Mesenchymal stem cell (in vitro differentiated cells and primary cell): ENCODE results near the gene MCL1.
A peak's percentile ranks its signal among the peaks of the same experiment; 100 is the strongest.
"Not testable (repeated sequence)": the region's sequence is repeated elsewhere in the genome, so short reads cannot be mapped to it uniquely, and the experiment has no call there.

Experiments
- DNase-seq: peaks from one replicate; pipeline ENCODE4 v3.0.0-alpha.2; 2013
- H2AFZ ChIP-seq: one replicate; pipeline ENCODE4 v1.6.1; 2013; ENCODE audit warnings: low read depth, mild to moderate bottlenecking, control low read depth, inconsistent platforms, low read length, moderate library complexity
- H2AK5ac ChIP-seq: 2 replicates; pipeline ENCODE4 v1.6.1; 2013; ENCODE audit warnings: low read length, moderate library complexity, mild to moderate bottlenecking, inconsistent platforms; ENCODE audit not compliant: severe bottlenecking
- H2BK120ac ChIP-seq: one replicate; pipeline ENCODE4 v1.6.1; 2013; ENCODE audit warnings: low read depth, mild to moderate bottlenecking, inconsistent platforms, low read length, moderate library complexity
- H2BK12ac ChIP-seq, 2 experiments: one replicate each; pipeline ENCODE4 v1.6.1; 2013; ENCODE audit warnings: inconsistent platforms in 2 of 2, low read length in 2 of 2, mild to moderate bottlenecking in 2 of 2, moderate library complexity in 2 of 2, control low read depth in 1 of 2
- H2BK15ac ChIP-seq: one replicate; pipeline ENCODE4 v1.6.1; 2013; ENCODE audit warnings: mild to moderate bottlenecking, low read depth, inconsistent platforms; ENCODE audit not compliant: poor library complexity, severe bottlenecking
- H2BK5ac ChIP-seq: 2 replicates; pipeline ENCODE4 v1.6.1; 2013; ENCODE audit warnings: low read depth, mild to moderate bottlenecking, low read length, control low read depth, inconsistent platforms; ENCODE audit not compliant: poor library complexity, severe bottlenecking
- H3K14ac ChIP-seq, 2 experiments: one replicate each; pipeline ENCODE4 v1.6.1; 2013; ENCODE audit warnings: inconsistent platforms in 2 of 2, low read length in 2 of 2, control low read depth in 1 of 2, mild to moderate bottlenecking in 1 of 2, moderate library complexity in 1 of 2
- H3K18ac ChIP-seq, 2 experiments: one replicate each; pipeline ENCODE4 v1.6.1; 2013; ENCODE audit warnings: inconsistent platforms in 2 of 2, low read length in 2 of 2, control low read depth in 1 of 2, low read depth in 1 of 2, mild to moderate bottlenecking in 1 of 2
- H3K23ac ChIP-seq, 2 experiments: one replicate each; pipeline ENCODE4 v1.6.1; 2013; ENCODE audit warnings: inconsistent platforms in 2 of 2, low read length in 2 of 2, mild to moderate bottlenecking in 2 of 2, moderate library complexity in 2 of 2, control low read depth in 1 of 2
- H3K27ac ChIP-seq: 2 replicates; pipeline ENCODE4 v1.5.1; 2013; ENCODE audit warnings: mild to moderate bottlenecking, moderate library complexity, low read length, control low read depth, inconsistent platforms; ENCODE audit not compliant: poor library complexity, severe bottlenecking
- H3K27me3 ChIP-seq, 2 experiments: 2 replicates each; pipeline versions ENCODE4 v1.6.1 to v1.7.0; 2013; ENCODE audit warnings: low read length in 2 of 2, mild to moderate bottlenecking in 2 of 2, moderate library complexity in 2 of 2, control low read depth in 1 of 2, inconsistent platforms in 1 of 2; ENCODE audit not compliant: control insufficient read depth in 1 of 2, insufficient read depth in 1 of 2
- H3K36me3 ChIP-seq, 2 experiments: 2 replicates each; pipeline versions ENCODE4 v1.6.1 to v1.7.0; 2013; ENCODE audit warnings: low read length in 2 of 2, control low read depth in 1 of 2, inconsistent platforms in 1 of 2, low read depth in 1 of 2, mild to moderate bottlenecking in 1 of 2; ENCODE audit not compliant: insufficient read depth in 2 of 2, control insufficient read depth in 1 of 2
- H3K4ac ChIP-seq, 2 experiments: one replicate each; pipeline ENCODE4 v1.6.1; 2013; ENCODE audit warnings: inconsistent platforms in 2 of 2, low read length in 2 of 2, mild to moderate bottlenecking in 2 of 2, moderate library complexity in 2 of 2, control low read depth in 1 of 2, low read depth in 1 of 2
- H3K4me1 ChIP-seq: 2 replicates; pipeline ENCODE4 v1.6.1; 2013; ENCODE audit warnings: low read depth, low read length, control low read depth; ENCODE audit not compliant: control insufficient read depth, insufficient read depth
- H3K4me2 ChIP-seq: 2 replicates; pipeline ENCODE4 v1.6.1; 2013; ENCODE audit warnings: low read length, mild to moderate bottlenecking, inconsistent platforms; ENCODE audit not compliant: poor library complexity, severe bottlenecking
- H3K4me3 ChIP-seq, 2 experiments: 2 replicates each; pipeline versions ENCODE4 v1.5.1 to v1.7.0; 2013; ENCODE audit warnings: low read length in 2 of 2, mild to moderate bottlenecking in 2 of 2, control low read depth in 1 of 2, low read depth in 1 of 2; ENCODE audit not compliant: insufficient read depth in 1 of 2
- H3K79me1 ChIP-seq: replicated peaks from 2 replicates; pipeline ENCODE4 v1.6.1; 2013; ENCODE audit warnings: mild to moderate bottlenecking, control low read depth, low read length, inconsistent platforms; ENCODE audit not compliant: poor library complexity, severe bottlenecking
- H3K9ac ChIP-seq: 2 replicates; pipeline ENCODE4 v1.7.0; 2013; ENCODE audit warnings: mild to moderate bottlenecking, low read length, moderate library complexity
- H3K9me3 ChIP-seq: 2 replicates; pipeline ENCODE4 v1.7.0; 2013; ENCODE audit warnings: mild to moderate bottlenecking, low read length; ENCODE audit not compliant: control insufficient read depth
- H4K8ac ChIP-seq: one replicate; pipeline ENCODE4 v1.6.1; 2013; ENCODE audit warnings: inconsistent platforms, mild to moderate bottlenecking, low read length, moderate library complexity
- H4K91ac ChIP-seq: one replicate; pipeline ENCODE4 v1.6.1; 2013; ENCODE audit warnings: mild to moderate bottlenecking, low read length, inconsistent platforms
- WGBS: methylation state at CpG from one replicate; pipeline ENCODE4 v1.1.7; 2013; ENCODE audit warnings: mixed read lengths; 5-methylcytosine and 5-hydroxymethylcytosine counted together

MCL1 gene

GRCh38 chr1:150624546-150624945, 45.1 kb upstream of the MCL1 start:
- not testable (repeated sequence) for H2AFZ ChIP-seq, H3K4me3 ChIP-seq, H3K27ac ChIP-seq, H3K23ac ChIP-seq, DNase-seq, H3K9ac ChIP-seq, H3K9me3 ChIP-seq, H3K4me1 ChIP-seq, H3K14ac ChIP-seq, H4K8ac ChIP-seq, H4K91ac ChIP-seq, H3K18ac ChIP-seq, H3K27me3 ChIP-seq, H2BK15ac ChIP-seq, H2BK120ac ChIP-seq, H3K4ac ChIP-seq, H2AK5ac ChIP-seq, H2BK12ac ChIP-seq, H3K4me2 ChIP-seq, H2BK5ac ChIP-seq
- no CpG with 5 or more reads among the region's 1 CpG for WGBS
- Histone ChIP-seq H3K36me3 (peaks cover 25 to 64% of the 10 kb centered on the region in 2 experiments), H3K79me1 (peaks cover 20% of the 10 kb centered on the region)

DNA sequence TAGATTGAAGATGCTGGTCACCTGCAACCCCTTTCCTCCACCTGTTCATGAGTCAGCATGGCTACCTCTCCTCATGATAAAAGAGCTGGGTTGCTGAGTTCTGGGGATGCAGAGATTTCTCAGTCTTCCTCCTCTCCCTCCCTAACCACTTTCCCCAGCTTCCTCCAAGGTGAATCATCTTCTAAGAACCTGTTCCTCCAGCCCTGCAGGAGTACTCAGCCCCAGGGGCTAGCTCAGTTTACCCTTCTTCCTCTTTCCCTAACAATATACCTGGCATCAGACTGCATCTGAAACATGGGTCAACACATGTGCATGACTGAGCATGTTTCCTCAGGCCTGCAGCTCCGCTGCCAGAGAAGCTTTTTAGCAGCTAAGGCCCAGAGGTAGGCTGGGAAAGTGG, 44.7 kb upstream of the MCL1 start:
- H2BK5ac ChIP-seq, H2BK120ac ChIP-seq, H4K8ac ChIP-seq, H3K18ac ChIP-seq, H2AFZ ChIP-seq, H3K14ac ChIP-seq, H2AK5ac ChIP-seq, H3K4me1 ChIP-seq, H3K27me3 ChIP-seq, H3K4me3 ChIP-seq, H3K4me2 ChIP-seq, H2BK15ac ChIP-seq, H3K9me3 ChIP-seq, H4K91ac ChIP-seq, H3K27ac ChIP-seq, H3K4ac ChIP-seq, H2BK12ac ChIP-seq, DNase-seq, H3K23ac ChIP-seq: not testable (repeated sequence)
- Histone ChIP-seq H3K36me3 (peaks cover 25 to 66% of the 10 kb centered on the region in 2 experiments), H3K9ac (peak overlapping the region; percentile 27), H3K79me1 (peaks cover 20% of the 10 kb centered on the region)
- no CpG with 5 or more reads among the region's 1 CpG for WGBS

DNA sequence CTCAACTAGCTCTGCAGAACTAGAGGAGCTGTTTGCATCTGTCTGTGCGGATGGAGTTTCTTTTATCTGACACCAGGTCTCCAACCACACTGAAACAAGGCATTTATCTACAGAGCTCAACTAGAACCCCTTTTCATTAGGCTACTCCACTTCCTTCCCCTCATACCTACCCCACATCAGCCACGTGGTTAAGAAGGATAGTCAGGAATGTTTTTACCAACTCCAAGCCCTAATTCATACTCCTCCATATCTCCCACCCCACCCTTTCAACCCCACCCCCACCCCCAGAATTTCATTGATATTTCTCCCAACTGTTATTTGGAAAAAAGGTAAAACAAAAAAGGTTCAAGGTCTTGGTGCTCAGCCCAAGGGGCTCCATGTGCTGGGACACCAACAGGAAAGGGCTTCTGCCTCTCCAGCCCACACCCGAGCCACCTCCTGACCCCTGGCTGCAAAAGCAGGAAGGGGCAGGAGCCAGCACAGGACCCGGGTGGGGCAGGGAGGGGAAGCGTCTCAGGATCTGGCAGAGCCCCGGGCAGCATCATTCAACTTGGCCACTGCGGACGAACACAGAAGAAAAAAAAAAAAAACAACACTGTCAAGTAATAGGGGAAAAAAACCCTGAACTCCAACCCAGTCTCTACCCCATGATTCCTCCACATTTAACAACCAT, 43.0 kb upstream of the MCL1 start:
- Histone ChIP-seq H2BK12ac (no peak overlapping the region), H3K14ac (no peak overlapping the region), H4K8ac (no peak overlapping the region), H3K79me1 (peaks cover 20% of the 10 kb centered on the region), H3K4ac (no peak overlapping the region), H3K4me3 (no peak overlapping the region), H2AFZ (no peak overlapping the region), H3K9ac (peak overlapping the region; percentile 82), H2BK5ac (no peak overlapping the region), H2BK120ac (peak overlapping the region; percentile 5), H3K27me3 (no peaks in the 10 kb centered on the region), H3K27ac (no peak overlapping the region), H3K9me3 (no peaks in the 10 kb centered on the region), H3K36me3 (peaks cover 34 to 67% of the 10 kb centered on the region in 2 experiments), H2BK15ac (no peak overlapping the region), H3K4me2 (no peak overlapping the region), H3K18ac (no peak overlapping the region), H4K91ac (peak overlapping the region; percentile 80), H2AK5ac (no peak overlapping the region), H3K4me1 (peaks cover 2% of the 10 kb centered on the region), H3K23ac (no peak overlapping the region)
- WGBS, result 74% methylated on average over 8 of the region's 8 CpGs
- no peak for DNase-seq

- H2BK15ac ChIP-seq, result no peak overlapping the region
- DNase-seq, result peak; percentile 74
- H3K9ac ChIP-seq, result peak overlapping the region; percentile 82
- H2AK5ac ChIP-seq, result no peak overlapping the region
- H3K27me3 ChIP-seq, result no peaks in the 10 kb centered on the region
- peaks cover 2% of the 10 kb centered on the region for H3K4me1 ChIP-seq
- WGBS, result 73% methylated on average over 5 of the region's 8 CpGs
- H4K8ac ChIP-seq, result no peak overlapping the region
- no peak overlapping the region for H3K4me2 ChIP-seq
- no peak overlapping the region for H4K91ac ChIP-seq
- peaks cover 17% of the 10 kb centered on the region for H3K79me1 ChIP-seq
- no peak overlapping the region for H2BK12ac ChIP-seq
- no peak overlapping the region for H2BK120ac ChIP-seq
- H3K14ac ChIP-seq, result no peak overlapping the region
- H3K36me3 ChIP-seq, result peaks cover 36 to 67% of the 10 kb centered on the region in 2 experiments
- H3K18ac ChIP-seq, result no peak overlapping the region
- H3K27ac ChIP-seq, result no peak overlapping the region
- no peaks in the 10 kb centered on the region for H3K9me3 ChIP-seq
- no peak overlapping the region for H3K4ac ChIP-seq
- H2AFZ ChIP-seq, result no peak overlapping the region
- no peak overlapping the region for H2BK5ac ChIP-seq
- no peak overlapping the region for H3K23ac ChIP-seq
- peak overlapping the region in 1 of 2 experiments; percentile 27 for H3K4me3 ChIP-seq
Observed at GRCh38 chr1:150621497-150622302, 42.3 kb upstream of the MCL1 start.
